Measurements from ENCODE around the gene EPHA10. TPM values are rescaled to one million over a fixed set of nuclear protein-coding genes. Genes with fewer than 3 reads are reported as not detected.

Gene EPHA10
- total RNA-seq, 1 donor from 2014 or later: not detected

DNA sequence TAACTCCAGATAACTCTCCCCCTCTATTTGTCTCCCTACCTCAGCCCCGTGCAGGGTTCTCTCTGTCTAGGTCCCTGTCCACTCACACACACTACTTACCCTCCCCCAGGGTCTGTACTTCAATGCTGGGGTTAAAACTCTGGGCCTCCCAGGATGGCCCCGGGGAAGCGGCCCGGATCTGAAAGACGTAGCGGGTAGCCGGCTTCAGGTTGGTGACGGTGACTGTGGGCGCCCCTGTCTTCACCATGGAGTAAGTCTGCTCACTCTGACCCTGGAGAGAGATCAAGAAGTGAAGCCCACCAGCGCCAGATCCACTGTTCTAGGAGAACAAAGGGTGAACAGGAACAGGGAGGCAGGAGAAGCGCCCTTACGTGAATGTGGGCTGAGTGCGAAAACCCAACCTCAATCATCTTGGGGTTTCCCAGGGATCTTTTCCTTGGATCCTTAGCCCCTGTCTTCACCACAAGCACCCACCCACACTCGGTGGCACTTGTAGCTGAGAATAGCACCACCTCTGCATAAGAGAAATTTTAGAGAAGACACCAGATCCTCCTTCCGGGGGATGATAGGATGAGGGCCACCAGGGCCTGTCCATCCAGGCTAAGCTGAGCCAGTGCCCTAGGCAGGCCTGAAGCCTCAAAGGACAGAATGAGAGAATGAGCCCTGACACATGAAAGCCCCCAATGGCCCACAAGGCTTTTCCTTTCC is 33.5 kb downstream of the EPHA10 start:
- no peak overlapping the region for H3K4me3 ChIP-seq (ENCODE audit: insufficient read depth, low read depth, low read length)
- Mint-ChIP-seq H3K27me3 (ENCODE audit: low read depth, unreplicated experiment) (peaks cover 78% of the 10 kb centered on the region), H3K4me3 (ENCODE audit: unreplicated experiment) (no peak overlapping the region), H3K4me1 (ENCODE audit: low read depth, unreplicated experiment) (peaks cover 3% of the 10 kb centered on the region), H3K36me3 (ENCODE audit: low read depth, unreplicated experiment) (no peaks in the 10 kb centered on the region), H3K9me3 (ENCODE audit: unreplicated experiment) (no peaks in the 10 kb centered on the region), H3K27ac (ENCODE audit: unreplicated experiment) (no peak overlapping the region)
- no peak overlapping the region for H3K27ac ChIP-seq (ENCODE audit: low read depth, low read length)
- no peak for TF ChIP-seq EZH2 (IDR thresholded peaks at IDR 0.05; ENCODE audit: insufficient read depth, low read length)
- TF ChIP-seq, protein P1, sequence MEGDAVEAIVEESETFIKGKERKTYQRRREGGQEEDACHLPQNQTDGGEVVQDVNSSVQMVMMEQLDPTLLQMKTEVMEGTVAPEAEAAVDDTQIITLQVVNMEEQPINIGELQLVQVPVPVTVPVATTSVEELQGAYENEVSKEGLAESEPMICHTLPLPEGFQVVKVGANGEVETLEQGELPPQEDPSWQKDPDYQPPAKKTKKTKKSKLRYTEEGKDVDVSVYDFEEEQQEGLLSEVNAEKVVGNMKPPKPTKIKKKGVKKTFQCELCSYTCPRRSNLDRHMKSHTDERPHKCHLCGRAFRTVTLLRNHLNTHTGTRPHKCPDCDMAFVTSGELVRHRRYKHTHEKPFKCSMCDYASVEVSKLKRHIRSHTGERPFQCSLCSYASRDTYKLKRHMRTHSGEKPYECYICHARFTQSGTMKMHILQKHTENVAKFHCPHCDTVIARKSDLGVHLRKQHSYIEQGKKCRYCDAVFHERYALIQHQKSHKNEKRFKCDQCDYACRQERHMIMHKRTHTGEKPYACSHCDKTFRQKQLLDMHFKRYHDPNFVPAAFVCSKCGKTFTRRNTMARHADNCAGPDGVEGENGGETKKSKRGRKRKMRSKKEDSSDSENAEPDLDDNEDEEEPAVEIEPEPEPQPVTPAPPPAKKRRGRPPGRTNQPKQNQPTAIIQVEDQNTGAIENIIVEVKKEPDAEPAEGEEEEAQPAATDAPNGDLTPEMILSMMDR (IDR thresholded peaks at IDR 0.05; ENCODE audit: insufficient read depth, low read depth, low read length): no peak
- no peaks in the 10 kb centered on the region for H3K36me3 ChIP-seq (ENCODE audit: insufficient read depth, low read length)
- H3K79me2 ChIP-seq (ENCODE audit: insufficient read depth, low read length): no peaks in the 10 kb centered on the region
- H3K4me2 ChIP-seq (ENCODE audit: low read length): no peak overlapping the region
- no peak for FAIRE-seq
- DNase-seq (ENCODE audit: low read depth): no peak
- no peaks in the 10 kb centered on the region for H3K9me3 ChIP-seq (ENCODE audit: insufficient read depth, low read depth, low read length)
- no peak overlapping the region for H3K9ac ChIP-seq (ENCODE audit: low read length)
- no peaks in the 10 kb centered on the region for H3K4me1 ChIP-seq (ENCODE audit: insufficient read depth, low read length)
- H2AFZ ChIP-seq (ENCODE audit: low read depth, low read length): no peak overlapping the region
- peaks cover 26% of the 10 kb centered on the region for H3K27me3 ChIP-seq (ENCODE audit: insufficient read depth, low read length)
- H4K20me1 ChIP-seq (ENCODE audit: insufficient read depth, low read length): no peaks in the 10 kb centered on the region

DNA sequence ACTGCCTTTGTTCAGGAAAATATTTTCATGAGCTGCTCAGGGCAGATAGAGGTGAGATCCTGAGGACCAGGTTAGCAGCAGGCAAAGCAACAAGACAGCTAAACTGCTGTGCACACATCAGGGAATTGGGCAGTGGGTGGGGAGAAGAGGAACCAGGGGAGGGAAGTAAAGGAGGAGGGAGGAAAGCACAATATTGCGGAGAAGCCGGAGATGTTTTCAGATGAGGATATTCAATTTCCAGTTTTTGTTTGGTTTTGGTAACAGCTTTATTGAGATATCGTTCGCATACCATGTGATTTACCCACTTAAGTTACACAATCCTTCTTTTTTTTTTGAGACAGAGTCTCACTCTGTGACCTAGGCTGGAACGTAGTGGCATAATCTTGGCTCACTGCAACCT is 34.5 kb downstream of the EPHA10 start:
- no peaks in the 10 kb centered on the region for H3K9me3 Mint-ChIP-seq (ENCODE audit: unreplicated experiment)
- H3K27me3 Mint-ChIP-seq (ENCODE audit: low read depth, unreplicated experiment): peaks cover 82% of the 10 kb centered on the region
- no peak for DNase-seq (ENCODE audit: low read depth)
- FAIRE-seq: no peak
- no peaks in the 10 kb centered on the region for H3K9me3 ChIP-seq (ENCODE audit: insufficient read depth, low read depth, low read length)
- no peak overlapping the region for H2AFZ ChIP-seq (ENCODE audit: low read depth, low read length)
- no peak overlapping the region for H3K9ac ChIP-seq (ENCODE audit: low read length)
- no peak overlapping the region for H3K27ac Mint-ChIP-seq (ENCODE audit: unreplicated experiment)
- H3K79me2 ChIP-seq (ENCODE audit: insufficient read depth, low read length): no peaks in the 10 kb centered on the region
- H3K27me3 ChIP-seq (ENCODE audit: insufficient read depth, low read length): peaks cover 31% of the 10 kb centered on the region
- no peaks in the 10 kb centered on the region for H3K36me3 ChIP-seq (ENCODE audit: insufficient read depth, low read length)
- no peaks in the 10 kb centered on the region for H3K36me3 Mint-ChIP-seq (ENCODE audit: low read depth, unreplicated experiment)
- no peak overlapping the region for H3K27ac ChIP-seq (ENCODE audit: low read depth, low read length)
- no peak overlapping the region for H3K4me3 Mint-ChIP-seq (ENCODE audit: unreplicated experiment)
- H3K4me1 ChIP-seq (ENCODE audit: insufficient read depth, low read length): no peaks in the 10 kb centered on the region
- no peaks in the 10 kb centered on the region for H4K20me1 ChIP-seq (ENCODE audit: insufficient read depth, low read length)
- no peak overlapping the region for H3K4me2 ChIP-seq (ENCODE audit: low read length)
- no peak overlapping the region for H3K4me3 ChIP-seq (ENCODE audit: insufficient read depth, low read depth, low read length)
- peaks cover 3% of the 10 kb centered on the region for H3K4me1 Mint-ChIP-seq (ENCODE audit: low read depth, unreplicated experiment)
- TF ChIP-seq, protein P1 (IDR thresholded peaks at IDR 0.05; ENCODE audit: insufficient read depth, low read depth, low read length): no peak
- no peak for TF ChIP-seq EZH2 (IDR thresholded peaks at IDR 0.05; ENCODE audit: insufficient read depth, low read length)

DNA sequence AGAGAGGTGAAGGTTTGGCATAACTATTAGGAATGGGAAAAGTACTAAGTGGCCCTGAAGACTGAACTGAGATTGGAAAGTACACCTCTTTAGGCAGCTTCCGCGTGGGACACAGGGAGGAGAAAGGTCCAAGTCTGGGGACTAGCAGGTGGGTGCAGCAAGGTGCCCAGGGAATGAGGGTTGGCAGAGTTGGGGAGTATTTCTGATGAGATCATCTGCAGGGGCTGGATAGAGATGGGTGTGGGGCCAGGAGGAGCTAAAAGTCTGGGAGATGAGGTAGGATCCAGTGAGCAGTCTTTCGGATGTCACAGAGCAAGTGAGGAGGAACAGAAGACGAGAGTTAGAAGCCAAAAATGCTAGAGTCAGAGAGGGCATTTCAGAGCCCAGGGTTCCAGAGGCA is 36.5 kb downstream of the EPHA10 start:
- DNase-seq (ENCODE audit: low read depth) (no peak), FAIRE-seq (no peak)
- H3K4me2 ChIP-seq (ENCODE audit: low read length): no peak overlapping the region
- no peak overlapping the region for H3K9ac ChIP-seq (ENCODE audit: low read length)
- no peaks in the 10 kb centered on the region for H3K9me3 ChIP-seq (ENCODE audit: insufficient read depth, low read depth, low read length)
- Mint-ChIP-seq H3K36me3 (ENCODE audit: low read depth, unreplicated experiment) (peaks cover 2% of the 10 kb centered on the region), H3K27me3 (ENCODE audit: low read depth, unreplicated experiment) (peaks cover 84% of the 10 kb centered on the region), H3K4me3 (ENCODE audit: unreplicated experiment) (no peak overlapping the region), H3K9me3 (ENCODE audit: unreplicated experiment) (no peaks in the 10 kb centered on the region), H3K4me1 (ENCODE audit: low read depth, unreplicated experiment) (peaks cover 3% of the 10 kb centered on the region), H3K27ac (ENCODE audit: unreplicated experiment) (no peak overlapping the region)
- H3K27me3 ChIP-seq (ENCODE audit: insufficient read depth, low read length): peaks cover 24% of the 10 kb centered on the region
- H3K79me2 ChIP-seq (ENCODE audit: insufficient read depth, low read length): no peaks in the 10 kb centered on the region
- H2AFZ ChIP-seq (ENCODE audit: low read depth, low read length): no peak overlapping the region
- TF ChIP-seq, protein P1 (IDR thresholded peaks at IDR 0.05; ENCODE audit: insufficient read depth, low read depth, low read length): no peak
- TF ChIP-seq EZH2 (IDR thresholded peaks at IDR 0.05; ENCODE audit: insufficient read depth, low read length): no peak
- H3K27ac ChIP-seq (ENCODE audit: low read depth, low read length): no peak overlapping the region
- no peak overlapping the region for H3K4me3 ChIP-seq (ENCODE audit: insufficient read depth, low read depth, low read length)
- H3K4me1 ChIP-seq (ENCODE audit: insufficient read depth, low read length): no peaks in the 10 kb centered on the region
- H4K20me1 ChIP-seq (ENCODE audit: insufficient read depth, low read length): no peaks in the 10 kb centered on the region
- H3K36me3 ChIP-seq (ENCODE audit: insufficient read depth, low read length): no peaks in the 10 kb centered on the region
